ENCODE measurements around the gene DRAM2. TPM values are rescaled to one million over a fixed set of nuclear protein-coding genes. Genes with fewer than 3 reads are reported as not detected.

DRAM2 gene
- total and polyA plus RNA-seq, 8 donors: 2.6 to 420 (median 37.4) TPM

DNA sequence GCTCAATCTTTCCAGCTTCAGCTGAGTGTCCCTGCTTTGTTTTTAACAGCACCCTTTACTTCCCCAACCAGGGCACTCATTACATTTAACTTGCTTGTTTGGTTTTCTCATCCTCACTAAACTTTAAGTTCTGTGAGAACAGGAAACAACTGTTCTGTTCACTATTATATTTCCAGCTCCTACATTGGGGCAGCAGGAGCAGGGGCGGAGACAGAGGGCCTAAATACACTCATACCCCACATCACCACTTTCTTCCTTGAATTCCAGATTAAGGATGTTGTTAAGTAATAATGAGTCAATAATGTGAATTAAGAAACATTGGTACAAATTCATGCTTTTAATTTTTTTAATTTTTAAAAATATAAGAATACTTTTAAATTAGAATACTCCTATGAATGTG, 6.0 kb downstream of the DRAM2 start:
- no peak for DNase-seq
- TF ChIP-seq, protein P1, sequence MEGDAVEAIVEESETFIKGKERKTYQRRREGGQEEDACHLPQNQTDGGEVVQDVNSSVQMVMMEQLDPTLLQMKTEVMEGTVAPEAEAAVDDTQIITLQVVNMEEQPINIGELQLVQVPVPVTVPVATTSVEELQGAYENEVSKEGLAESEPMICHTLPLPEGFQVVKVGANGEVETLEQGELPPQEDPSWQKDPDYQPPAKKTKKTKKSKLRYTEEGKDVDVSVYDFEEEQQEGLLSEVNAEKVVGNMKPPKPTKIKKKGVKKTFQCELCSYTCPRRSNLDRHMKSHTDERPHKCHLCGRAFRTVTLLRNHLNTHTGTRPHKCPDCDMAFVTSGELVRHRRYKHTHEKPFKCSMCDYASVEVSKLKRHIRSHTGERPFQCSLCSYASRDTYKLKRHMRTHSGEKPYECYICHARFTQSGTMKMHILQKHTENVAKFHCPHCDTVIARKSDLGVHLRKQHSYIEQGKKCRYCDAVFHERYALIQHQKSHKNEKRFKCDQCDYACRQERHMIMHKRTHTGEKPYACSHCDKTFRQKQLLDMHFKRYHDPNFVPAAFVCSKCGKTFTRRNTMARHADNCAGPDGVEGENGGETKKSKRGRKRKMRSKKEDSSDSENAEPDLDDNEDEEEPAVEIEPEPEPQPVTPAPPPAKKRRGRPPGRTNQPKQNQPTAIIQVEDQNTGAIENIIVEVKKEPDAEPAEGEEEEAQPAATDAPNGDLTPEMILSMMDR (IDR thresholded peaks at IDR 0.05): no peak
- TF ChIP-seq EP300 (IDR thresholded peaks at IDR 0.05): no peak
- no peak for TF ChIP-seq POLR2A (IDR thresholded peaks at IDR 0.05)
- no peak for TF ChIP-seq POLR2AphosphoS5 (IDR thresholded peaks at IDR 0.05)
- intact Hi-C loops (cut with DNase I; ENCODE audit: low total_unique reads): no loop called here
- Histone ChIP-seq H3K9me3 (no peaks in the 10 kb centered on the region), H3K4me3 (no peak overlapping the region), H3K27ac (peak overlapping the region in 1 of 5 donors; percentile 10), H3K36me3 (peaks cover 3 to 47% (median 36%) of the 10 kb centered on the region in 4 donors), H3K27me3 (no peaks in the 10 kb centered on the region), H3K4me1 (peaks cover 0 to 16% (median 10%) of the 10 kb centered on the region in 4 donors)
- 93 to 100% (median 95%) methylated on average over 1 of the region's 1 CpG for WGBS, 5 donors

DNA sequence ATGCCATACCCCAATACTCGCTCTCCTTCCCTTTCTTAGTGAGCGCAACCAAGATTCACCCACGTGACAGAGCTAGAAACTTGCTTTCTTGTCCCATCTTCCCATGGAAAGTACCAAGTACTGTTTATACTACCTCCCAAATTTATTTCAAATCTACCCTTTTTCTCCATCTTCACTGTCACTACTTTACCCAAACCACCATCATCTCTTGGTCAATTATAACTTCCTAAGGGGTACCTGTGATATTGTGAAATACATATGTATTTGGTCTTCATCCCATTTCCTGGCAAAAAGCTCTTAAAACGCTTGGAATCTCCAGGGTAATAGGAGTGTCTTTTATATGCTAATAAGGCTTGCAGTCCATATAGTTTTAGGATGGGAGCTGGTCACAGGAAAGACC, 8.2 kb downstream of the DRAM2 start:
- no peak overlapping the region for H3K4me3 ChIP-seq
- no peaks in the 10 kb centered on the region for H3K9me3 ChIP-seq
- no peaks in the 10 kb centered on the region for H3K27me3 ChIP-seq
- H3K36me3 ChIP-seq: peaks cover 3 to 59% (median 54%) of the 10 kb centered on the region in 4 donors
- intact Hi-C loops (cut with DNase I; ENCODE audit: low total_unique reads): no loop called here
- TF ChIP-seq POLR2A (IDR thresholded peaks at IDR 0.05): no peak
- TF ChIP-seq POLR2AphosphoS5 (IDR thresholded peaks at IDR 0.05): no peak
- TF ChIP-seq EP300 (IDR thresholded peaks at IDR 0.05): no peak
- TF ChIP-seq, protein P1 (IDR thresholded peaks at IDR 0.05): no peak
- no peak overlapping the region for H3K27ac ChIP-seq
- DNase-seq: no peak
- peaks cover 0 to 5% (median 0%) of the 10 kb centered on the region in 4 donors for H3K4me1 ChIP-seq
- WGBS, 5 donors: 83 to 92% (median 87%) methylated on average over 4 of the region's 4 CpGs

DNA sequence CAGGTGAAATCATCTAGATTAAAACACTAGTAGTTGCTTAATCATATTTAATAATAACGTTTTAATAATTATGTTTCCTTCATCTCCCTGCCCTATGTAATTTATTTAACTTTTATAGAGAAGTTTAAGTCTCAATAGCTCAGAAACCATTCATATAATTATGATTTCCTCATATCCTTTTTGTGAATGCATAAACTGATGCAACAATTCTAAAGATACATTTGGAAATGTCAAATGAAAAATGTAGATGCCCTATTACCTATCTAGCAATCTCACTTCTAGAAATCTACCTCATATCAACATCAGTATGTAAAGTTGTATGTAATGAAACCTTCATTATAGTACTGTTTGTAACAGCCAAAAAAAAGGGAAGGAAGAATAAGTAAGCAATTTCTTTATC, 10.5 kb downstream of the DRAM2 start:
- intact Hi-C loops (cut with DNase I; ENCODE audit: low total_unique reads): no loop called here
- no peak for DNase-seq
- Histone ChIP-seq H3K4me3 (no peak overlapping the region), H3K27me3 (no peaks in the 10 kb centered on the region), H3K4me1 (peaks cover 0 to 5% (median 0%) of the 10 kb centered on the region in 4 donors), H3K36me3 (peaks cover 7 to 61% (median 57%) of the 10 kb centered on the region in 4 donors), H3K9me3 (no peaks in the 10 kb centered on the region), H3K27ac (no peak overlapping the region)
- WGBS, 5 donors: 63 to 77% (median 68%) methylated on average over 1 of the region's 1 CpG
- TF ChIP-seq, protein P1 (IDR thresholded peaks at IDR 0.05): no peak
- TF ChIP-seq POLR2A (IDR thresholded peaks at IDR 0.05) (no peak), POLR2AphosphoS5 (IDR thresholded peaks at IDR 0.05) (no peak), EP300 (IDR thresholded peaks at IDR 0.05) (no peak)

DNA sequence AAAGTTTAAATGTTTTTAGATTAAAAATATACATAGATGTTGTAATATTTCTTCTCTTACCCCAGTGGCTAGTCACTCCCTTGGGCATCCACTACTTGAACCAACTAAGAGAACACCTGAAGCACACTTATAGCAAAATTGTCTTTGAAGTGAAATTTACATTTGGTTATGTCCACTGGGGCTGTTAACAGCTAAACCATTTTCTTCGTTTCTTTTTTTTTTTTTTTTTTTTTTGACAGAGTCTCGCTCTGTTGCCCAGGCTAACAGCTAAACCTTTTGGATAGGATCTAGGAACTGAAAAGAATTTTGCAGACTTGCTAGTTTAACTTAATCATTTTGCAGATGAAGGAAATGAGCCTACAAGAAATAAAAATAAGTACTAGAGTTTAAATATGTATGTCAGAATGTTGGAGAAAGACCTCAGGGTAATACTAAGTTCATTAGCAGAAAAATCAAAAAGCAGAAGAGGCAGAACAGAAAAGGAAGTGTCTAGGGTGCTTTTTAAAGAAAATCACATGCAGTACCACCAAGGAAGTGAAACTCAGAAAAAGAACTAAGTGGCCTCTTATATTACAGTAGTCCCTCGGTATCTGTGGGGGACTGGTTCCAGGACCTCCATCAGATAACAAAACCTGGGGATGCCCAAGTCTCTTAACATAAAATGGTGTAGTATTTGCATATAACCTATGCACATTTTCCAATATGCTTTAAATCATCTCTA, 11.8 kb downstream of the DRAM2 start:
- no peak overlapping the region for H3K4me3 ChIP-seq
- intact Hi-C loops (cut with DNase I; ENCODE audit: low total_unique reads): no loop called here
- no peaks in the 10 kb centered on the region for H3K4me1 ChIP-seq
- H3K9me3 ChIP-seq: no peaks in the 10 kb centered on the region
- DNase-seq: peak in 1 of 2 donors; percentile 24
- H3K27me3 ChIP-seq: no peaks in the 10 kb centered on the region
- no peak overlapping the region for H3K27ac ChIP-seq
- TF ChIP-seq POLR2A (IDR thresholded peaks at IDR 0.05) (no peak), POLR2AphosphoS5 (IDR thresholded peaks at IDR 0.05) (no peak), EP300 (IDR thresholded peaks at IDR 0.05) (no peak)
- TF ChIP-seq, protein P1 (IDR thresholded peaks at IDR 0.05): no peak
- WGBS, 5 donors: 79 to 88% (median 85%) methylated on average over 3 of the region's 3 CpGs
- peaks cover 8 to 74% (median 69%) of the 10 kb centered on the region in 4 donors for H3K36me3 ChIP-seq
